Left ventricle myocardium inferior (tissue), 1 donor: ENCODE data around the gene SLC22A16. TPM values are rescaled to one million over a fixed set of nuclear protein-coding genes. Genes with fewer than 3 reads are reported as not detected.

ENCODE experiments used
- DNase-seq: peaks from one replicate; pipeline ENCODE4 v3.0.0-alpha.2; 2020
- H3K27ac ChIP-seq: fragments of 200-600 bp; replicated peaks from 2 replicates; pipeline ENCODE4 v1.8.0; 2021
- H3K27me3 ChIP-seq: fragments of 200-600 bp; 2 replicates; pipeline ENCODE4 v1.8.0; 2021; ENCODE audit warnings: low read depth
- H3K36me3 ChIP-seq: fragments of 200-600 bp; 2 replicates; pipeline ENCODE4 v1.8.0; 2021
- H3K4me1 ChIP-seq: fragments of 200-600 bp; 2 replicates; pipeline ENCODE4 v1.8.0; 2021
- H3K4me3 ChIP-seq: fragments of 200-600 bp; 2 replicates; pipeline ENCODE4 v1.8.0; 2021; ENCODE audit warnings: mild to moderate bottlenecking, moderate library complexity
- H3K9me3 ChIP-seq: fragments of 200-600 bp; replicated peaks from 2 replicates; pipeline ENCODE4 v1.8.0; 2021
- intact Hi-C: fragments of 100-400 bp; cut with micrococcal nuclease; formaldehyde crosslinking; loops from one replicate; pipeline ENCODE4 v1.11.0; 2022
- total RNA-seq: library from RNA; stranded (reverse); fragmentation: NEBNext Ultra II Directional; extraction: Animal tissue kit (Norgen Biotek cat#: 25700); gene quantifications from one replicate; pipeline ENCODE4 v1.2.1, GENCODE V29; 2021
- TF ChIP-seq, protein P1 (sequence below): fragments of 200-600 bp; IDR thresholded peaks from 2 replicates; pipeline ENCODE4 v1.8.0; 2021; ENCODE audit warnings: antibody characterized with exemption, mild to moderate bottlenecking, borderline replicate concordance
- donor health status: DM: no; HTN: yes; CAD: no; lungs with severe emphysema.

Gene SLC22A16
- total RNA-seq, 1 donor from 2014 or later = not detected

DNA sequence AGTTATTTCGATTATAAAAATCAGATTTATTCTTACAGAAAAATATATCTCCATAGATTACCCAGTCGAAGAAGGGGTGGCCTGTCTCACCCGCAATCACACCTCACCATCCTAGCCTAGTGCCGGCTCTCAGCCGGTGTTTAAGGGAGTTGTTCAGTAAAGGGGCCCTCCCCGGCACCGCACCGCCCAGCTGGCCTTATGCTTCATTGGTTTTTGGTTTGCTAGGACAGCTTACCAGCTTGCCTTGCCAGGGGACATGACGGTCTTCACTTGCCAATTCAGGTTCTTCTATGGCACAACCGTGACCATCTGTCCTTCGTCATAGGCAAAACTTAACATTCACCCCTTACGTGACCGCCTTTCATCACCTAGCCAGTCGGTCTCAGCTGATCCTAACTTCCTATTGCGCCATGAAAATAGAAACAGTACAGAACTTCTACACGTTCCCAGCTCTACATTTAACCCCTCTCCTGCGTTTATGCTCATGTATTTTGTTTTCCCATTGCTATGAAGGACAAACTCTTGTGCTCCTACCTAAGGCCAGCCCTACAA, 44.7 kb upstream of the SLC22A16 start:
- H3K4me3 ChIP-seq = no peak overlapping the region
- H3K27me3 ChIP-seq = peaks cover 4% of the 10 kb centered on the region
- H3K4me1 ChIP-seq = no peaks in the 10 kb centered on the region
- intact Hi-C loops = no loop called here
- H3K36me3 ChIP-seq = no peaks in the 10 kb centered on the region
- DNase-seq = no peak
- no peak overlapping the region for H3K27ac ChIP-seq
- TF ChIP-seq, protein P1, sequence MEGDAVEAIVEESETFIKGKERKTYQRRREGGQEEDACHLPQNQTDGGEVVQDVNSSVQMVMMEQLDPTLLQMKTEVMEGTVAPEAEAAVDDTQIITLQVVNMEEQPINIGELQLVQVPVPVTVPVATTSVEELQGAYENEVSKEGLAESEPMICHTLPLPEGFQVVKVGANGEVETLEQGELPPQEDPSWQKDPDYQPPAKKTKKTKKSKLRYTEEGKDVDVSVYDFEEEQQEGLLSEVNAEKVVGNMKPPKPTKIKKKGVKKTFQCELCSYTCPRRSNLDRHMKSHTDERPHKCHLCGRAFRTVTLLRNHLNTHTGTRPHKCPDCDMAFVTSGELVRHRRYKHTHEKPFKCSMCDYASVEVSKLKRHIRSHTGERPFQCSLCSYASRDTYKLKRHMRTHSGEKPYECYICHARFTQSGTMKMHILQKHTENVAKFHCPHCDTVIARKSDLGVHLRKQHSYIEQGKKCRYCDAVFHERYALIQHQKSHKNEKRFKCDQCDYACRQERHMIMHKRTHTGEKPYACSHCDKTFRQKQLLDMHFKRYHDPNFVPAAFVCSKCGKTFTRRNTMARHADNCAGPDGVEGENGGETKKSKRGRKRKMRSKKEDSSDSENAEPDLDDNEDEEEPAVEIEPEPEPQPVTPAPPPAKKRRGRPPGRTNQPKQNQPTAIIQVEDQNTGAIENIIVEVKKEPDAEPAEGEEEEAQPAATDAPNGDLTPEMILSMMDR = no peak
- no peaks in the 10 kb centered on the region for H3K9me3 ChIP-seq

DNA sequence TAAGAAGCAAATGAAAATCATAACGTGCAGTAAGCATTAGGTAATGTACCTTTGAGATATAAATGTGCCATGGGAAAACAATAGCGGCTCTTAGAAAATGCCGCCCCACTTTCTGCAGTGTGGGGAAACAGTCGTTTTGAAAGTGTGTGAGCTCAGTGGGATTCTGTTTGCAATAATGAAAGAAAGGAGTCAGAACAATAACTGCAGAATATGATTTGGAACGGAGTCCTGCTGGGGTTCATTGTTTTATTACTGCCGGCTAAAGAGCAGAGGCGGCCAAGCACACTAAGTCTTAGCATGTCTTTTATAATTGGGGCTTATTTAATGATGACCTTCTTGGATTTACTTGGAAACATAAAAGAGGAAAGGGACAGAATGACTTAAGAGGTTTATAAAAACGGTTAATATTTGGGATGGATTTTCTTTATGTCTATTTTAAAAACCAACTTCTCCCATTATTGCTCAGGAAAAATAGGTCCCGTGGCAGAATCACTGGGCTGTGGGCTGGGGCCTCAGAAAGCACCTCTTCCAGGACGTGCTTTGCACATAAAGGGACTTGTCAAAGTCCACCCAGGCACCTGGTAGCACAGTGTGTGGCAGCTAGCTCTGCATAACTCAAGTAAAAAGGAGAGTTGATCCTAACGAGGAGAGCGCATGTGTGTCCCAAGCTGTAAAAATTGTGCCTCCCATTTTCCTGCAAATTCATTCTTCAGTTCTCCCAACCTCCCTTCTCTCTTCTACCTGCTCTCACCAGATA, 44.0 kb upstream of the SLC22A16 start:
- Histone ChIP-seq H3K9me3 (no peaks in the 10 kb centered on the region), H3K27me3 (peaks cover 4% of the 10 kb centered on the region), H3K27ac (no peak overlapping the region), H3K4me3 (no peak overlapping the region), H3K36me3 (no peaks in the 10 kb centered on the region), H3K4me1 (no peaks in the 10 kb centered on the region)
- no peak for DNase-seq
- TF ChIP-seq, protein P1 = no peak
- intact Hi-C loops = no loop called here

- H3K36me3 ChIP-seq = no peaks in the 10 kb centered on the region
- no peak overlapping the region for H3K27ac ChIP-seq
- H3K4me3 ChIP-seq = no peak overlapping the region
- TF ChIP-seq, protein P1 = no peak
- H3K9me3 ChIP-seq = no peaks in the 10 kb centered on the region
- H3K27me3 ChIP-seq = peaks cover 4% of the 10 kb centered on the region
- peaks cover 6% of the 10 kb centered on the region for H3K4me1 ChIP-seq
- intact Hi-C loops = no loop called here
- DNase-seq = no peak
These were observed 41.3 kb upstream of the SLC22A16 start for GRCh38 chr6:110517601-110518281.

GRCh38 chr6:110517034-110517433, 40.6 kb upstream of the SLC22A16 start:
- Histone ChIP-seq H3K36me3 (no peaks in the 10 kb centered on the region), H3K4me3 (no peak overlapping the region), H3K9me3 (no peaks in the 10 kb centered on the region), H3K4me1 (peaks cover 8% of the 10 kb centered on the region), H3K27ac (no peak overlapping the region), H3K27me3 (peaks cover 4% of the 10 kb centered on the region)
- DNase-seq = no peak
- intact Hi-C loops = no loop called here
- TF ChIP-seq, protein P1 = no peak

DNA sequence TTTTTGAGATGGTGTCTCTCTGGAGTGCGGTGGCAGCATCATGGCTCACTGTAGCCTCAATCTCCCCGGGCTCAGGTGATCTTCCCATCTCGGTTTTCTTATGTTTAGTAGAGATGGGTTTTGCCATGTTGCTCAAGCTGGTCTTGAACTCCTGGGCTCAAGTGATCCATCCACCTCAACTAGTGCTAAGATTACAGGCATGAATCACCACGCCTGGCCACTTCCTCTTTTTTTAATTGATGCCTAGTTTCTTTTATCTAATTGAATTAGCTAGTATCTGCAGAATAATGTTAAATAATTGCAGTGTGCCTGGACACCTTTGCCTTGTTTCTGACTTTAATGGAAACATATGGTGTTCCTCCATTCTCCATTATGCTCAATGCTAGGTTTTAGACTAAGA, 38.4 kb upstream of the SLC22A16 start:
- peaks cover 4% of the 10 kb centered on the region for H3K27me3 ChIP-seq
- no peaks in the 10 kb centered on the region for H3K36me3 ChIP-seq
- no peak overlapping the region for H3K4me3 ChIP-seq
- H3K9me3 ChIP-seq = no peaks in the 10 kb centered on the region
- intact Hi-C loops = no loop called here
- peaks cover 13% of the 10 kb centered on the region for H3K4me1 ChIP-seq
- TF ChIP-seq, protein P1 = no peak
- no peak overlapping the region for H3K27ac ChIP-seq
- no peak for DNase-seq
